B cell (primary cell): ENCODE measurements around the gene THSD4.

ENCODE experiments used
- EZH2 ChIP-seq: IDR thresholded peaks from 2 replicates; pipeline ENCODE4 v1.6.1; 2012; ENCODE audit warnings: borderline replicate concordance, low read depth, mild to moderate bottlenecking, moderate library complexity, low read length; ENCODE audit not compliant: insufficient read depth, poor library complexity, severe bottlenecking
- TF ChIP-seq, protein P1 (sequence below): fragments of 200-600 bp; IDR thresholded peaks from one replicate; pipeline ENCODE4 v1.8.0; 2022; ENCODE audit warnings: antibody characterized with exemption, mild to moderate bottlenecking

DNA sequence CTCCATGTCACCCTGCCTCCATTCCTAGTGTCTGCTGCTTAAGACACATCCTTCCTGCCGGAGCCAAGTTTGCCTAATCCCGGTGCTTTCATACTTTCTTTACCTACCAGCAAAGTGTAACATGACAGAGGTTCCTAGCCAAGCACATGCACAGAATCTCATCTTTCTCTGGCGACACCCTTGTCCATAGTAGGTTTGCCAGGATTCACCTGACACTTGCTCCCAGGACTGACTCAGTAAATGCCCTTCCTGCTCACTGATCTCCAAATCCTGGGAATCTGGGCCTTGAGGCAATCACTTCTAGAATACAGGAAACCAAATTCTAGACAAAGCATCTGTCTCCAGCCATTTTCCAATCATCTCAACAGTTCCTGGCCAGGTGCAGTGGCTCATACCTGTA, 684.9 kb downstream of the THSD4 start:
- TF ChIP-seq, protein P1, sequence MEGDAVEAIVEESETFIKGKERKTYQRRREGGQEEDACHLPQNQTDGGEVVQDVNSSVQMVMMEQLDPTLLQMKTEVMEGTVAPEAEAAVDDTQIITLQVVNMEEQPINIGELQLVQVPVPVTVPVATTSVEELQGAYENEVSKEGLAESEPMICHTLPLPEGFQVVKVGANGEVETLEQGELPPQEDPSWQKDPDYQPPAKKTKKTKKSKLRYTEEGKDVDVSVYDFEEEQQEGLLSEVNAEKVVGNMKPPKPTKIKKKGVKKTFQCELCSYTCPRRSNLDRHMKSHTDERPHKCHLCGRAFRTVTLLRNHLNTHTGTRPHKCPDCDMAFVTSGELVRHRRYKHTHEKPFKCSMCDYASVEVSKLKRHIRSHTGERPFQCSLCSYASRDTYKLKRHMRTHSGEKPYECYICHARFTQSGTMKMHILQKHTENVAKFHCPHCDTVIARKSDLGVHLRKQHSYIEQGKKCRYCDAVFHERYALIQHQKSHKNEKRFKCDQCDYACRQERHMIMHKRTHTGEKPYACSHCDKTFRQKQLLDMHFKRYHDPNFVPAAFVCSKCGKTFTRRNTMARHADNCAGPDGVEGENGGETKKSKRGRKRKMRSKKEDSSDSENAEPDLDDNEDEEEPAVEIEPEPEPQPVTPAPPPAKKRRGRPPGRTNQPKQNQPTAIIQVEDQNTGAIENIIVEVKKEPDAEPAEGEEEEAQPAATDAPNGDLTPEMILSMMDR: no peak
- TF ChIP-seq EZH2: no peak
